Endodermal cell (in vitro differentiated cells): Measurements from ENCODE around the gene OCEL1. TPM values are rescaled to one million over a fixed set of nuclear protein-coding genes. Genes with fewer than 3 reads are reported as not detected.
"Not testable (repeated sequence)": the region's sequence is repeated elsewhere in the genome, so short reads cannot be mapped to it uniquely, and the experiment has no call there.

Experiments used
- DNase-seq: peaks from one replicate; pipeline ENCODE4 v3.0.0-alpha.2; 2017
- H3K27ac ChIP-seq: 2 replicates; pipeline ENCODE4 v1.5.1; 2013; ENCODE audit warnings: mild to moderate bottlenecking, low read depth, low read length, moderate library complexity
- H3K27me3 ChIP-seq: 2 replicates; pipeline ENCODE4 v1.6.1; 2013; ENCODE audit warnings: mild to moderate bottlenecking, low read length, moderate library complexity; ENCODE audit not compliant: insufficient read depth, control insufficient read depth, poor library complexity, severe bottlenecking
- H3K36me3 ChIP-seq: 2 replicates; pipeline ENCODE4 v1.7.0; 2013; ENCODE audit warnings: mild to moderate bottlenecking, low read length, moderate library complexity; ENCODE audit not compliant: control insufficient read depth, insufficient read depth
- H3K4me1 ChIP-seq: one replicate; pipeline ENCODE4 v1.7.0; 2013; ENCODE audit warnings: low read length; ENCODE audit not compliant: control insufficient read depth, insufficient read depth
- H3K4me3 ChIP-seq: 2 replicates; pipeline ENCODE4 v1.5.1; 2013; ENCODE audit warnings: mild to moderate bottlenecking, low read length, moderate library complexity
- H3K9ac ChIP-seq: 2 replicates; pipeline ENCODE4 v1.6.1; 2013; ENCODE audit warnings: mild to moderate bottlenecking, low read length, moderate library complexity; ENCODE audit not compliant: poor library complexity, severe bottlenecking; ENCODE audit errors: extremely low read depth
- H3K9me3 ChIP-seq: 2 replicates; pipeline ENCODE4 v1.6.1; 2013; ENCODE audit warnings: mild to moderate bottlenecking, low read length, moderate library complexity; ENCODE audit not compliant: control insufficient read depth
- H3K27ac Mint-ChIP-seq: 2 replicates; pipeline ENCODE4 v1.8.0; 2020; ENCODE audit warnings: mixed read lengths
- H3K27me3 Mint-ChIP-seq: 2 replicates; pipeline ENCODE4 v1.8.0; 2021; ENCODE audit warnings: mild to moderate bottlenecking, mixed read lengths; ENCODE audit not compliant: insufficient read depth
- H3K36me3 Mint-ChIP-seq: 2 replicates; pipeline ENCODE4 v1.8.0; 2020; ENCODE audit warnings: low read depth, mixed read lengths
- H3K4me1 Mint-ChIP-seq: 2 replicates; pipeline ENCODE4 v1.8.0; 2020; ENCODE audit warnings: mixed read lengths
- H3K4me3 Mint-ChIP-seq: 2 replicates; pipeline ENCODE4 v1.8.0; 2020; ENCODE audit warnings: mild to moderate bottlenecking, moderate library complexity, mixed read lengths
- H3K9me3 Mint-ChIP-seq: 2 replicates; pipeline ENCODE4 v1.8.0; 2020; ENCODE audit warnings: mild to moderate bottlenecking, mixed read lengths
- WGBS, 2 experiments: methylation state at CpG; one replicate each; pipeline versions ENCODE4 v1.1.5 to v1.1.7; 2013; ENCODE audit warnings: missing lambda C conversion rate in 2 of 2, mixed read lengths in 1 of 2; ENCODE audit not compliant: insufficient coverage in 1 of 2, insufficient read length in 1 of 2; 5-methylcytosine and 5-hydroxymethylcytosine counted together
- total RNA-seq, 2 donors: library from RNA; stranded (reverse); fragmentation: NEBNext Ultra II Directional in 1 of 2; extraction: Animal tissue kit (Norgen Biotek cat#: 25700) in 1 of 2; gene quantifications; 2 replicates in 1 of 2; 3 replicates in 1 of 2; pipeline ENCODE4 v1.2.1, GENCODE V29; 2021
- TF ChIP-seq, protein P1 (sequence below): fragments of 200-600 bp; sonication (generic); conservative IDR thresholded peaks from 2 replicates; pipeline ENCODE4 v1.5.0; 2021; ENCODE audit warnings: antibody characterized with exemption, mild to moderate bottlenecking

OCEL1 gene
- total RNA-seq, 2 donors from 2014 or later: 23.1 to 29.1 TPM

GRCh38 chr19:17185590-17185989 lies 40.4 kb upstream of the OCEL1 start:
- Mint-ChIP-seq H3K4me1 (peaks cover 5% of the 10 kb centered on the region), H3K36me3 (peaks cover 48% of the 10 kb centered on the region), H3K4me3 (no peak overlapping the region), H3K9me3 (no peaks in the 10 kb centered on the region), H3K27ac (no peak overlapping the region), H3K27me3 (no peaks in the 10 kb centered on the region)
- Histone ChIP-seq H3K4me1 (no peaks in the 10 kb centered on the region), H3K36me3 (peaks cover 42% of the 10 kb centered on the region), H3K9ac (no peak overlapping the region), H3K9me3 (no peaks in the 10 kb centered on the region), H3K27me3 (no peaks in the 10 kb centered on the region), H3K4me3 (no peak overlapping the region), H3K27ac (no peak overlapping the region)
- TF ChIP-seq, protein P1, sequence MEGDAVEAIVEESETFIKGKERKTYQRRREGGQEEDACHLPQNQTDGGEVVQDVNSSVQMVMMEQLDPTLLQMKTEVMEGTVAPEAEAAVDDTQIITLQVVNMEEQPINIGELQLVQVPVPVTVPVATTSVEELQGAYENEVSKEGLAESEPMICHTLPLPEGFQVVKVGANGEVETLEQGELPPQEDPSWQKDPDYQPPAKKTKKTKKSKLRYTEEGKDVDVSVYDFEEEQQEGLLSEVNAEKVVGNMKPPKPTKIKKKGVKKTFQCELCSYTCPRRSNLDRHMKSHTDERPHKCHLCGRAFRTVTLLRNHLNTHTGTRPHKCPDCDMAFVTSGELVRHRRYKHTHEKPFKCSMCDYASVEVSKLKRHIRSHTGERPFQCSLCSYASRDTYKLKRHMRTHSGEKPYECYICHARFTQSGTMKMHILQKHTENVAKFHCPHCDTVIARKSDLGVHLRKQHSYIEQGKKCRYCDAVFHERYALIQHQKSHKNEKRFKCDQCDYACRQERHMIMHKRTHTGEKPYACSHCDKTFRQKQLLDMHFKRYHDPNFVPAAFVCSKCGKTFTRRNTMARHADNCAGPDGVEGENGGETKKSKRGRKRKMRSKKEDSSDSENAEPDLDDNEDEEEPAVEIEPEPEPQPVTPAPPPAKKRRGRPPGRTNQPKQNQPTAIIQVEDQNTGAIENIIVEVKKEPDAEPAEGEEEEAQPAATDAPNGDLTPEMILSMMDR: no peak
- 94 to 96% methylated on average over 7 to 8 of the region's 8 CpGs for WGBS, 2 experiments
- no peak for DNase-seq

GRCh38 chr19:17191736-17192135 lies 34.3 kb upstream of the OCEL1 start:
- H3K4me3 Mint-ChIP-seq, H3K4me1 Mint-ChIP-seq, H3K9me3 ChIP-seq, H3K27me3 Mint-ChIP-seq, H3K27ac ChIP-seq, H3K27ac Mint-ChIP-seq, H3K9ac ChIP-seq, DNase-seq, H3K9me3 Mint-ChIP-seq, H3K4me3 ChIP-seq, H3K27me3 ChIP-seq, H3K4me1 ChIP-seq: not testable (repeated sequence)
- 93 to 96% methylated on average over 4 to 6 of the region's 6 CpGs for WGBS, 2 experiments
- H3K36me3 ChIP-seq: peaks cover 40% of the 10 kb centered on the region
- H3K36me3 Mint-ChIP-seq: peaks cover 60% of the 10 kb centered on the region

- Histone ChIP-seq H3K4me3 (no peak overlapping the region), H3K36me3 (peaks cover 38% of the 10 kb centered on the region), H3K9ac (no peak overlapping the region), H3K9me3 (no peaks in the 10 kb centered on the region), H3K27ac (no peak overlapping the region), H3K27me3 (no peaks in the 10 kb centered on the region), H3K4me1 (no peaks in the 10 kb centered on the region)
- Mint-ChIP-seq H3K4me1 (no peaks in the 10 kb centered on the region), H3K4me3 (no peak overlapping the region), H3K27ac (no peak overlapping the region), H3K36me3 (peaks cover 60% of the 10 kb centered on the region), H3K9me3 (no peaks in the 10 kb centered on the region), H3K27me3 (no peaks in the 10 kb centered on the region)
- TF ChIP-seq, protein P1: no peak
- WGBS, 2 experiments: 98% methylated on average over 26 of the region's 26 CpGs
- no peak for DNase-seq
These were observed 33.3 kb upstream of the OCEL1 start for GRCh38 chr19:17192751-17193150.

GRCh38 chr19:17194608-17195007 lies 31.4 kb upstream of the OCEL1 start:
- no peaks in the 10 kb centered on the region for H3K9me3 Mint-ChIP-seq

More at GRCh38 chr19:17194608-17195007, 31.4 kb upstream of the OCEL1 start:
- Histone ChIP-seq H3K4me1 (no peaks in the 10 kb centered on the region), H3K36me3 (peaks cover 39% of the 10 kb centered on the region), H3K4me3 (no peak overlapping the region), H3K27me3 (no peaks in the 10 kb centered on the region), H3K9ac (no peak overlapping the region), H3K27ac (no peak overlapping the region), H3K9me3 (no peaks in the 10 kb centered on the region)
- no peak overlapping the region for H3K27ac Mint-ChIP-seq
- H3K36me3 Mint-ChIP-seq: peaks cover 60% of the 10 kb centered on the region
- WGBS, 2 experiments: 95 to 99% methylated on average over 9 to 16 of the region's 16 CpGs
- TF ChIP-seq, protein P1: no peak
- DNase-seq: no peak
- no peak overlapping the region for H3K4me3 Mint-ChIP-seq
- H3K4me1 Mint-ChIP-seq: no peaks in the 10 kb centered on the region
- H3K27me3 Mint-ChIP-seq: no peaks in the 10 kb centered on the region
